ENCODE results near the gene GMPR. TPM values are rescaled to one million over a fixed set of nuclear protein-coding genes. Genes with fewer than 3 reads are reported as not detected.

GMPR gene
- total and polyA plus RNA-seq, 2 donors (not counting 3 experiments of a cell fraction or from before 2014, with no cell fraction given) = 36.3 to 64.0 TPM

GRCh38 chr6:16241321-16241689, 2.9 kb downstream of the GMPR start:
- BruUV-seq (replicated peaks) = TSS peak; percentile 7
- Histone ChIP-seq H3K9me3 (replicated peaks; ENCODE audit: control insufficient read depth, insufficient read depth, low read length) (no peaks in the 10 kb centered on the region), H3K4me3 (replicated peaks in 1 of 3; ENCODE audit: insufficient read depth in 1 of 3, low read depth in 1 of 3, low read length in 3 of 3) (no peak overlapping the region), H3K27ac (ENCODE audit: insufficient read depth, low read depth, low read length) (no peak overlapping the region), H3K9me1 (replicated peaks; ENCODE audit: control insufficient read depth, extremely low read depth, insufficient read depth, low read length) (no peaks in the 10 kb centered on the region), H3K36me3 (ENCODE audit: control insufficient read depth in 2 of 2, extremely low read depth in 1 of 2, insufficient read depth in 2 of 2, low read length in 2 of 2) (peaks cover 3 to 4% of the 10 kb centered on the region in 2 experiments), H3K4me1 (ENCODE audit: control insufficient read depth, extremely low read depth, insufficient read depth, low read length) (peaks cover 28% of the 10 kb centered on the region), H3K9ac (replicated peaks; ENCODE audit: extremely low read depth, insufficient read depth, low read length) (no peak overlapping the region), H3K4me2 (ENCODE audit: insufficient read depth, low read length) (no peak overlapping the region), H3K79me2 (ENCODE audit: control insufficient read depth, insufficient read depth, low read length) (no peaks in the 10 kb centered on the region), H4K20me1 (replicated peaks; ENCODE audit: control insufficient read depth, extremely low read depth, insufficient read depth, low read length) (no peaks in the 10 kb centered on the region), H3K27me3 (ENCODE audit: control insufficient read depth in 2 of 2, insufficient read depth in 2 of 2, low read length in 2 of 2) (no peaks in the 10 kb centered on the region), H2AFZ (ENCODE audit: low read depth, low read length) (no peak overlapping the region)
- TF ChIP-seq GATA2 (IDR thresholded peaks at IDR 0.05; ENCODE audit: insufficient read depth, insufficient read length, low read depth, low read length) (no peak), EZH2 (IDR thresholded peaks at IDR 0.05; ENCODE audit: borderline replicate concordance, low read depth, low read length, severe bottlenecking) (no peak), POLR2A (IDR thresholded peaks at IDR 0.05; ENCODE audit: low read depth, low read length) (no peak), CTCF (IDR thresholded peaks at IDR 0.05; ENCODE audit: extremely low read depth in 1 of 2, insufficient read depth in 1 of 2, low read depth in 1 of 2, low read length in 2 of 2) (no peak), POLR2AphosphoS5 (IDR thresholded peaks at IDR 0.05; ENCODE audit: insufficient read depth, low read depth, low read length) (no peak), JUN (IDR thresholded peaks at IDR 0.05; ENCODE audit: borderline replicate concordance, insufficient read depth, insufficient read length, low read depth) (no peak), MYC (IDR thresholded peaks at IDR 0.05; ENCODE audit: low read depth, low read length) (no peak), FOS (IDR thresholded peaks at IDR 0.05; ENCODE audit: borderline replicate concordance, insufficient read depth, low read length) (no peak), MAX (IDR thresholded peaks at IDR 0.05; ENCODE audit: insufficient read depth, insufficient read length) (no peak)
- DNase-seq (ENCODE audit: low read depth, low spot score) (no peak), FAIRE-seq (no peak)
- CTCF ChIA-PET = interaction anchor here (5.4 kb wide), 1 partner anchor 26 kb away, joined by 29 read pairs; no protein-coding TSS in a partner anchor
- POLR2A ChIA-PET = no interaction called here
- intact Hi-C loops (cut with micrococcal nuclease) (no loop called here), dilution Hi-C loops (cut with MboI; ENCODE audit: extremely low pct_ligation_motif_present, low sequenced_read_pairs) (no loop called here)

Data from endothelial cell of umbilical vein (primary cell).